ENCODE measurements around the gene MAPKAPK5.
"Not testable (repeated sequence)": the region's sequence is repeated elsewhere in the genome, so short reads cannot be mapped to it uniquely, and the experiment has no call there.

MAPKAPK5 gene

DNA sequence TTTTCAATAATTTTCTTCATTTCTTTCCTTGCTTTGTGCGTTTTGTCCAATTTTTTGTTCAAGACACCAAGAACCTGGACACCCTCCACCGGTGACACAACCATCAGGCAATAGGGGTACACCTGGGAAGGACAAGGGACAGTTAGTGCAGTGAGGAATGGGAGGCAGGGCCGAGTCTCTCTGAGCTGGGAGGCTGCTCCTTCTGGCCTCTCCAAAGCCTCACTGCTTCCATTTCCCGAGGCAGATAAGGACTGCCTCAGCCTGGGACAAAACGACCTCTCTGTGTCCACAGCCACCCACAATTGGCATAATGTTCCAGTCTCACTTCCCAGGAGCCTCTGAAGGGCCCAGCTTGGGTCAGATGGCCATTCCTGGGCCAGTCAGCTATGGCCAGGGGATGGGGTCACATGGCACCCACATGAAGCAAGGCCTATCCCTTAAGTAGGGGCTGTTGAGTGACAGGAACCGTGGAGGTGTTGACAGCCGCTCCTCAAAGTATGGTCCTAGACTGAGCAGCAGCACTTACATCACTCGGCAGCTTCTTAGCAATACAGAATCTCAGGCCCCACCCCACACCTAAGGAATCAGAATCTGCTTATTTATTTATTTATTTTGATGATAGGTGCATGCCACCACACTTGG is 13.6 kb upstream of the MAPKAPK5 start:
- no peaks in the 10 kb centered on the region for H3K79me2 ChIP-seq (ENCODE audit: control insufficient read depth, low read length)
- no peaks in the 10 kb centered on the region for H3K9me3 ChIP-seq (ENCODE audit: control insufficient read depth, insufficient read depth, low read length)
- H3F3A ChIP-seq (ENCODE audit: control insufficient read depth, insufficient read depth): no peaks in the 10 kb centered on the region
- H4K20me1 ChIP-seq (ENCODE audit: control insufficient read depth, insufficient read depth, low read depth, low read length): no peaks in the 10 kb centered on the region
- no peaks in the 10 kb centered on the region for H3K36me3 ChIP-seq (ENCODE audit: control insufficient read depth, low read length)
- H3K4me1 ChIP-seq (ENCODE audit: control insufficient read depth, low read length): peaks cover 6% of the 10 kb centered on the region
- no peak for TF ChIP-seq EZH2phosphoT487 (IDR thresholded peaks at IDR 0.05; ENCODE audit: borderline replicate concordance, low read length)
- no peak for TF ChIP-seq CTCF (IDR thresholded peaks at IDR 0.05; ENCODE audit: low read depth, low read length, poor library complexity, severe bottlenecking)
- no peak overlapping the region for H3K27ac ChIP-seq (ENCODE audit: low read depth, low read length)
- no peak overlapping the region for H3K4me3 ChIP-seq (ENCODE audit: low read length)
- H3K4me2 ChIP-seq (ENCODE audit: low read length): no peak overlapping the region
- H3K9me2 ChIP-seq (replicated peaks; ENCODE audit: control insufficient read depth, low read length): no peaks in the 10 kb centered on the region
- H3K27me3 ChIP-seq (ENCODE audit: control insufficient read depth, low read length): no peaks in the 10 kb centered on the region

DNA sequence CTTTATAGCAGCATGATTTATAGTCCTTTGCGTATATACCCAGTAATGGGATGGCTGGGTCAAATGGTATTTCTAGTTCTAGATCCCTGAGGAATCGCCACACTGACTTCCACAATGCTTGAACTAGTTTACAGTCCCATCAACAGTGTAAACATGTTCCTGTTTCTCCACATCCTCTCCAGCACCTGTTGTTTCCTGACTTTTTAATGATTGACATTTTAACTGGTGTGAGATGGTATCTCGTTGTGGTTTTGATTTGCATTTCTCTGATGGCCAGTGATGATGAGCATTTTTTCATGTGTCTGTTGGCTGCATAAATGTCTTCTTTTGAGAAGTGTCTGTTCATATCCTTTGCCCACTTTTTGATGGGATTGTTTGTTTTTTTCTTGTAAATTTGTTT is 12.4 kb upstream of the MAPKAPK5 start:
- not testable (repeated sequence) for H3K27me3 ChIP-seq (ENCODE audit: control insufficient read depth, low read length); H3K36me3 ChIP-seq (ENCODE audit: control insufficient read depth, low read length); H3K4me1 ChIP-seq (ENCODE audit: control insufficient read depth, low read length); H3K4me2 ChIP-seq (ENCODE audit: low read length); H3K9me2 ChIP-seq (replicated peaks; ENCODE audit: control insufficient read depth, low read length); H3K9me3 ChIP-seq (ENCODE audit: control insufficient read depth, insufficient read depth, low read length); H3K27ac ChIP-seq (ENCODE audit: low read depth, low read length); H3K79me2 ChIP-seq (ENCODE audit: control insufficient read depth, low read length); H3F3A ChIP-seq (ENCODE audit: control insufficient read depth, insufficient read depth); H4K20me1 ChIP-seq (ENCODE audit: control insufficient read depth, insufficient read depth, low read depth, low read length); H3K4me3 ChIP-seq (ENCODE audit: low read length)

- H3K4me1 ChIP-seq (ENCODE audit: control insufficient read depth, low read length); H3K27ac ChIP-seq (ENCODE audit: low read depth, low read length); H3K4me3 ChIP-seq (ENCODE audit: low read length); H3F3A ChIP-seq (ENCODE audit: control insufficient read depth, insufficient read depth); H3K9me3 ChIP-seq (ENCODE audit: control insufficient read depth, insufficient read depth, low read length); H3K9me2 ChIP-seq (replicated peaks; ENCODE audit: control insufficient read depth, low read length); H4K20me1 ChIP-seq (ENCODE audit: control insufficient read depth, insufficient read depth, low read depth, low read length); H3K27me3 ChIP-seq (ENCODE audit: control insufficient read depth, low read length); H3K4me2 ChIP-seq (ENCODE audit: low read length): not testable (repeated sequence)
- Histone ChIP-seq H3K36me3 (ENCODE audit: control insufficient read depth, low read length) (peaks cover 11% of the 10 kb centered on the region), H3K79me2 (ENCODE audit: control insufficient read depth, low read length) (peaks cover 14% of the 10 kb centered on the region)
These were observed 7.2 kb upstream of the MAPKAPK5 start for GRCh38 chr12:111834740-111835386.

- not testable (repeated sequence) for H3K4me1 ChIP-seq (ENCODE audit: control insufficient read depth, low read length); H3K27ac ChIP-seq (ENCODE audit: low read depth, low read length); H3K4me3 ChIP-seq (ENCODE audit: low read length); H3K9me3 ChIP-seq (ENCODE audit: control insufficient read depth, insufficient read depth, low read length); H4K20me1 ChIP-seq (ENCODE audit: control insufficient read depth, insufficient read depth, low read depth, low read length); H3K27me3 ChIP-seq (ENCODE audit: control insufficient read depth, low read length); H3F3A ChIP-seq (ENCODE audit: control insufficient read depth, insufficient read depth); H3K9me2 ChIP-seq (replicated peaks; ENCODE audit: control insufficient read depth, low read length); H3K4me2 ChIP-seq (ENCODE audit: low read length)
- Histone ChIP-seq H3K36me3 (ENCODE audit: control insufficient read depth, low read length) (peaks cover 17% of the 10 kb centered on the region), H3K79me2 (ENCODE audit: control insufficient read depth, low read length) (peaks cover 22% of the 10 kb centered on the region)
These were observed 6.4 kb upstream of the MAPKAPK5 start for GRCh38 chr12:111835531-111836181.

- no peaks in the 10 kb centered on the region for H3F3A ChIP-seq (ENCODE audit: control insufficient read depth, insufficient read depth)
- H3K4me2 ChIP-seq (ENCODE audit: low read length): no peak overlapping the region
- TF ChIP-seq CTCF (IDR thresholded peaks at IDR 0.05; ENCODE audit: low read depth, low read length, poor library complexity, severe bottlenecking) (no peak), EZH2phosphoT487 (IDR thresholded peaks at IDR 0.05; ENCODE audit: borderline replicate concordance, low read length) (no peak)
- peaks cover 48% of the 10 kb centered on the region for H3K79me2 ChIP-seq (ENCODE audit: control insufficient read depth, low read length)
- H3K4me3 ChIP-seq (ENCODE audit: low read length): no peak overlapping the region
- H3K9me3 ChIP-seq (ENCODE audit: control insufficient read depth, insufficient read depth, low read length): no peaks in the 10 kb centered on the region
- H3K9me2 ChIP-seq (replicated peaks; ENCODE audit: control insufficient read depth, low read length): no peaks in the 10 kb centered on the region
- H3K36me3 ChIP-seq (ENCODE audit: control insufficient read depth, low read length): peaks cover 28% of the 10 kb centered on the region
- peaks cover 14% of the 10 kb centered on the region for H3K4me1 ChIP-seq (ENCODE audit: control insufficient read depth, low read length)
- H4K20me1 ChIP-seq (ENCODE audit: control insufficient read depth, insufficient read depth, low read depth, low read length): no peaks in the 10 kb centered on the region
- H3K27me3 ChIP-seq (ENCODE audit: control insufficient read depth, low read length): no peaks in the 10 kb centered on the region
- no peak overlapping the region for H3K27ac ChIP-seq (ENCODE audit: low read depth, low read length)
These were observed 3.7 kb upstream of the MAPKAPK5 start for GRCh38 chr12:111838353-111838752.
